K562 (cell line): Measurements from ENCODE around the gene PUS7. TPM values are rescaled to one million over a fixed set of nuclear protein-coding genes. Genes with fewer than 3 reads are reported as not detected.

Experiments
- ATAC-seq: fragments of 200-7000 bp; cut with Tn5 transposase; 3 replicates; pipeline ENCODE4 v1.9.1; 2020; ENCODE audit warnings: moderate library complexity
- BruUV-seq: library from RNA; stranded (reverse); fragments of 400-500 nt; replicated peaks from 2 replicates; lab custom pipeline; 2021; lab: Mats Ljungman, UMichigan
- CTCF ChIA-PET: fragments of 300-600 bp; formaldehyde crosslinking; extraction: SDS; loops from one replicate; lab custom pipeline; 2021; ENCODE audit warnings: low intra/inter-chr PET ratio; lab: Yijun Ruan, JAX
- POLR2A ChIA-PET: fragments of 300-600, 350-650 bp; sonication (Branson Sonifier 250); formaldehyde crosslinking; extraction: SDS; loops from one replicate; lab custom pipeline; 2021; ENCODE audit warnings: antibody characterized with exemption, inconsistent platforms; lab: Yijun Ruan, JAX
- DNase-seq, 4 experiments: peaks; one replicate each; pipeline versions ENCODE4 v3.0.0 to v3.0.0-alpha.2; 2011 to 2018; ENCODE audit warnings: low spot score in 3 of 4, mixed read lengths in 3 of 4; ENCODE audit errors: extremely low read depth in 1 of 4
- FAIRE-seq: peaks from 2 replicates; lab custom pipeline; 2011; peaks lifted over from hg19 to GRCh38; lab: Jason Lieb, UNC
- H2AFZ ChIP-seq: 2 replicates; pipeline ENCODE4 v1.6.0; 2011; ENCODE audit warnings: low read depth, low read length, control low read depth, inconsistent platforms
- H3K27ac ChIP-seq: fragments of 200-600 bp; 3 replicates; pipeline ENCODE4 v1.8.0; 2011; ENCODE audit warnings: low read depth, mild to moderate bottlenecking, control low read depth, inconsistent platforms, low read length, moderate library complexity, mixed read lengths; ENCODE audit errors: extremely low read depth
- H3K27me3 ChIP-seq, 2 experiments: fragments of 300-600 bp in 1 of 2; 2 replicates in 1 of 2; 3 replicates in 1 of 2; pipeline versions ENCODE4 v1.6.0 to v1.8.0; 2011; ENCODE audit warnings: inconsistent platforms in 2 of 2, low read length in 2 of 2, mild to moderate bottlenecking in 1 of 2, mixed read lengths in 1 of 2, moderate library complexity in 1 of 2; ENCODE audit not compliant: control insufficient read depth in 2 of 2, insufficient read depth in 2 of 2
- H3K36me3 ChIP-seq: fragments of 300-600 bp; 3 replicates; pipeline ENCODE4 v1.8.0; 2011; ENCODE audit warnings: mild to moderate bottlenecking, low read length, inconsistent platforms; ENCODE audit not compliant: control insufficient read depth, insufficient read depth
- H3K4me1 ChIP-seq, 2 experiments: fragments of 200-600 bp in 1 of 2; replicated peaks in 1 of 2; 2 replicates in 1 of 2; 3 replicates in 1 of 2; pipeline versions ENCODE4 v1.5.1 to v1.8.0; 2011; ENCODE audit warnings: inconsistent platforms in 2 of 2, low read length in 2 of 2, mild to moderate bottlenecking in 1 of 2, mixed read lengths in 1 of 2, moderate library complexity in 1 of 2; ENCODE audit not compliant: control insufficient read depth in 2 of 2, insufficient read depth in 2 of 2
- H3K4me2 ChIP-seq: 2 replicates; pipeline ENCODE4 v1.6.1; 2011; ENCODE audit warnings: low read length, control low read depth, inconsistent platforms, mixed read lengths; ENCODE audit not compliant: insufficient read depth
- H3K4me3 ChIP-seq: fragments of 200-600 bp; sonication (generic), shearing (Covaris generic); 2 replicates; pipeline ENCODE4 v1.5.1; 2016; ENCODE audit warnings: control low read depth, inconsistent platforms
- H3K79me2 ChIP-seq: fragments of 200-600 bp; 3 replicates; pipeline ENCODE4 v1.8.0; 2011; ENCODE audit warnings: low read length, inconsistent platforms; ENCODE audit not compliant: control insufficient read depth, insufficient read depth
- H3K9ac ChIP-seq, 2 experiments: 2 replicates each; pipeline versions ENCODE4 v1.6.0 to v1.6.1; 2011; ENCODE audit warnings: low read depth in 2 of 2, low read length in 2 of 2, control low read depth in 1 of 2, inconsistent platforms in 1 of 2, mild to moderate bottlenecking in 1 of 2, mixed read lengths in 1 of 2; ENCODE audit not compliant: insufficient read depth in 1 of 2
- H3K9me1 ChIP-seq: one replicate; pipeline ENCODE4 v1.6.0; 2011; ENCODE audit warnings: inconsistent platforms, mild to moderate bottlenecking, low read length, moderate library complexity; ENCODE audit not compliant: control insufficient read depth, insufficient read depth
- H3K9me3 ChIP-seq: replicated peaks from 2 replicates; pipeline ENCODE4 v1.5.1; 2011; ENCODE audit warnings: low read depth, low read length, inconsistent platforms; ENCODE audit not compliant: control insufficient read depth, insufficient read depth
- H4K20me1 ChIP-seq: replicated peaks from 2 replicates; pipeline ENCODE4 v1.6.1; 2011; ENCODE audit warnings: low read length, inconsistent platforms, mixed read lengths; ENCODE audit not compliant: control insufficient read depth, insufficient read depth
- BDP1 ChIP-seq: IDR thresholded peaks from 3 replicates; pipeline ENCODE4 v1.6.1; 2011; ENCODE audit not compliant: insufficient read length, insufficient read depth
- BMI1 ChIP-seq: fragments of 150-350 bp; IDR thresholded peaks from 2 replicates; pipeline ENCODE4 v1.6.1; 2014; ENCODE audit warnings: low read length
- BRD4 ChIP-seq: fragments of 200-600 bp; sonication (generic); IDR thresholded peaks from 2 replicates; pipeline ENCODE4 v1.6.1; 2017; ENCODE audit warnings: inconsistent platforms
- HDAC6 ChIP-seq: IDR thresholded peaks from 2 replicates; pipeline ENCODE4 v1.6.1; 2012; ENCODE audit warnings: low read depth, mild to moderate bottlenecking, control low read depth, inconsistent platforms, low read length, moderate library complexity
- NCOA1 ChIP-seq: fragments of 450-650 bp; IDR thresholded peaks from 2 replicates; pipeline ENCODE4 v1.6.1; 2016; ENCODE audit warnings: low read depth
- ZNF23 ChIP-seq: fragments of 250-450 bp; sonication (Bioruptor Pico); IDR thresholded peaks from 2 replicates; pipeline ENCODE4 v1.4.0; 2020; ENCODE audit warnings: mild to moderate bottlenecking
- ZNF589 ChIP-seq: fragments of 200-800 bp; sonication (Bioruptor generic); IDR thresholded peaks from 2 replicates; pipeline ENCODE4 v1.6.1; 2016; ENCODE audit warnings: low read depth, missing genetic modification characterization, missing compliant biosample characterization
- WGBS: fragments of 100-300 bp; shearing (Covaris generic); methylation state at CpG from one replicate; pipeline ENCODE4 v1.1.6; 2016; ENCODE audit warnings: low coverage, mixed read lengths; ENCODE audit not compliant: insufficient coverage; ENCODE audit errors: missing lambda C conversion rate; 5-methylcytosine and 5-hydroxymethylcytosine counted together
- in situ Hi-C: fragments of 300-500 bp; cut with MboI; formaldehyde crosslinking; loops from 4 replicates; pipeline ENCODE4 v1.15.0; 2018; ENCODE audit warnings: inconsistent platforms, mixed read lengths
- intact Hi-C: fragments of 100-400 bp; cut with micrococcal nuclease; formaldehyde crosslinking; loops from 2 replicates; pipeline ENCODE4 v1.14.2; 2022
- polyA plus RNA-seq, 8 experiments: library from polyadenylated mRNA; depleted of rRNA in 4 of 8; stranded (reverse) in 5 of 8; unstranded in 3 of 8; fragments of >200 nt; fragmentation: Nextera tagmentation in 2 of 8; fragmentation: Illumina TruSeq in 1 of 8; extraction: Ambion mirVana in 2 of 8; extraction: Trizol in 1 of 8; gene quantifications; 2 replicates each; pipeline versions ENCODE4 v1.2.1 to v1.2.3, GENCODE V29; 2011 to 2014; ENCODE audit warnings: inconsistent platforms in 1 of 8, missing spikeins in 1 of 8
- total RNA-seq, 7 experiments: library from RNA; depleted of rRNA in 6 of 7; stranded (reverse); fragments of >200 nt in 6 of 7; fragmentation: Illumina TruSeq in 2 of 7; extraction: Trizol in 2 of 7; gene quantifications; 2 replicates each; pipeline versions ENCODE4 v1.2.1 to v1.2.3, GENCODE V29; 2011 to 2021; ENCODE audit warnings: low replicate concordance in 1 of 7
- TF ChIP-seq, protein P1 (sequence below): IDR thresholded peaks from 2 replicates; pipeline ENCODE4 v1.6.1; 2011; ENCODE audit warnings: borderline replicate concordance, low read depth, mild to moderate bottlenecking, moderate library complexity, low read length; ENCODE audit not compliant: insufficient read depth, poor library complexity, severe bottlenecking
- TF ChIP-seq, protein P2 (sequence below): fragments of 250-450 bp; sonication (Bioruptor Pico); IDR thresholded peaks from 2 replicates; pipeline ENCODE4 v1.4.0; 2020; ENCODE audit warnings: borderline replicate concordance

The PUS7 gene
- total and polyA plus RNA-seq, 9 of the 15 experiments (the other 6 are each of a cell fraction or from before 2014, with no cell fraction given), result 15.1 to 95.6 (median 63.2) TPM

DNA sequence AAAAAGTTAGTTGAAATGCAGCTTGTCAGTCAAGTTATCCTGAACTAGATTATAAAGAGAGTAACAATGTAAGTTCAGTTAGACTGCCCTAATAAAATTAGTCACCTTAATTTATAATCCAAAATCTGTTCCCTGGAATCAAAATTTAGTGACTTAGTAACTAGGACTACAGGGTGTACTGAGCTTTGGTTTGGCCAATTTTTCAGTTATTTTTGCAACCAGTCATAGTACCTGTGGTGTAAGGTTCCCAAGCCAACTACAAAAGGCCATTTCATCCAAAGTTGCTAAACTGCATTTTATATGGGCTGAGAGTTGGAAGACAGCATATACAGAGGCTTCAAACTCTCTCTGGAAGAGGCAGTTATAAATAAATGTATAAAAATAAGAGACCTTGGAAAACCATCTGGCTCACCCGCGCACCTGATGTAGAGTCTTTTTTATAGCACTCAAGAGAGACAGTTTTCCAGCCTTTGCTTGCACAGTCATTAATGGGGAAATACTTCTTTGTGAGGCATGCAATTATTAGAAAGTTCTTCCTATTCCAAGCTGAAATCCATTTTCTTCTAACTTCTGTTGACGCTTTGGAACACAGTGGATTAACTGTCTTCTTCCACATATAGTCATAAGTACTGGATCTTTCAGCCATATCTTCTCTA, 59.2 kb downstream of the PUS7 start (continued):
- TF ChIP-seq, protein P1, sequence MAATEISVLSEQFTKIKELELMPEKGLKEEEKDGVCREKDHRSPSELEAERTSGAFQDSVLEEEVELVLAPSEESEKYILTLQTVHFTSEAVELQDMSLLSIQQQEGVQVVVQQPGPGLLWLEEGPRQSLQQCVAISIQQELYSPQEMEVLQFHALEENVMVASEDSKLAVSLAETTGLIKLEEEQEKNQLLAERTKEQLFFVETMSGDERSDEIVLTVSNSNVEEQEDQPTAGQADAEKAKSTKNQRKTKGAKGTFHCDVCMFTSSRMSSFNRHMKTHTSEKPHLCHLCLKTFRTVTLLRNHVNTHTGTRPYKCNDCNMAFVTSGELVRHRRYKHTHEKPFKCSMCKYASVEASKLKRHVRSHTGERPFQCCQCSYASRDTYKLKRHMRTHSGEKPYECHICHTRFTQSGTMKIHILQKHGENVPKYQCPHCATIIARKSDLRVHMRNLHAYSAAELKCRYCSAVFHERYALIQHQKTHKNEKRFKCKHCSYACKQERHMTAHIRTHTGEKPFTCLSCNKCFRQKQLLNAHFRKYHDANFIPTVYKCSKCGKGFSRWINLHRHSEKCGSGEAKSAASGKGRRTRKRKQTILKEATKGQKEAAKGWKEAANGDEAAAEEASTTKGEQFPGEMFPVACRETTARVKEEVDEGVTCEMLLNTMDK, result no peak
- TF ChIP-seq BRD4 (no peak), ZNF23 (CRISPR knock-in tag) (no peak), BDP1 (no peak), BMI1 (no peak), NCOA1 (no peak)
- TF ChIP-seq, all 486 proteins: peak for 0

DNA sequence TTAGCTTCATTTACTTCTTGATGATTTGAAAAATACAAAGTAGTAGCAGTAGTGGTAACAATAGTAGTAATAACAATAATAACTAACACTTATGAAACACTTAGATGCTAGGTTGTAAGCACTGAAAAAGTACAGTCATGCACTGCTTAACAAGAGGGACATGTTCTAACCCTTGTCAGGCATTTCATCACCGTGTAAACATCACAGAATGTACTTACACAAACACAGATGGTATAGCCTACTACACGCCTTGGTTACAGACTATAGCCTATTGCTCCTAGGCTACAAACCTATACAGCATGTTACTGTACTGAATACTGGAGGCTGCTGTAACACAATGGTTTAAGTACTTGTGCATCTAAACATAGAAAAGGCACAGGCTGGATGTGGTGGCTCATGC, 60.6 kb downstream of the PUS7 start:
- no peak for ATAC-seq
- Histone ChIP-seq H3K9me1 (no peaks in the 10 kb centered on the region), H3K4me1 (no peaks in the 10 kb centered on the region), H3K27ac (no peak overlapping the region), H3K9me3 (no peaks in the 10 kb centered on the region), H3K36me3 (peaks cover 84% of the 10 kb centered on the region)
- WGBS, result 92% methylated on average over 2 of the region's 2 CpGs
- no peak for DNase-seq
- POLR2A ChIA-PET, result interaction anchor here (0.6 to 0.8 kb wide), 2 partner anchors 10 to 18 kb away, joined by 3 read pairs; no protein-coding TSS in a partner anchor
- no peak for FAIRE-seq
- TF ChIP-seq, protein P2, sequence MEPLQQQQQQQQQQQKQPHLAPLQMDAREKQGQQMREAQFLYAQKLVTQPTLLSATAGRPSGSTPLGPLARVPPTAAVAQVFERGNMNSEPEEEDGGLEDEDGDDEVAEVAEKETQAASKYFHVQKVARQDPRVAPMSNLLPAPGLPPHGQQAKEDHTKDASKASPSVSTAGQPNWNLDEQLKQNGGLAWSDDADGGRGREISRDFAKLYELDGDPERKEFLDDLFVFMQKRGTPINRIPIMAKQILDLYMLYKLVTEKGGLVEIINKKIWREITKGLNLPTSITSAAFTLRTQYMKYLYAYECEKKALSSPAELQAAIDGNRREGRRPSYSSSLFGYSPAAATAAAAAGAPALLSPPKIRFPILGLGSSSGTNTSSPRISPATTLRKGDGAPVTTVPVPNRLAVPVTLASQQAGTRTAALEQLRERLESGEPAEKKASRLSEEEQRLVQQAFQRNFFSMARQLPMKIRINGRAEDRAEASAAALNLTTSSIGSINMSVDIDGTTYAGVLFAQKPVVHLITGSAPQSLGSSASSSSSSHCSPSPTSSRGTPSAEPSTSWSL (CRISPR knock-in tag), result no peak
- TF ChIP-seq HDAC6 (no peak), ZNF589 (CRISPR knock-in tag) (no peak)
- TF ChIP-seq, all 486 proteins: peak for 0
- H4K20me1 ChIP-seq, result no peaks in the 10 kb centered on the region
- H3K27me3 ChIP-seq, result no peaks in the 10 kb centered on the region
- H2AFZ ChIP-seq, result no peak overlapping the region
- intact Hi-C loops, result no loop called here
- H3K79me2 ChIP-seq, result no peaks in the 10 kb centered on the region
- in situ Hi-C loops, result no loop called here
- H3K9ac ChIP-seq, result no peak overlapping the region
- H3K4me2 ChIP-seq, result no peak overlapping the region
- CTCF ChIA-PET, result no interaction called here
- H3K4me3 ChIP-seq, result no peak overlapping the region
- BruUV-seq, result no TSS peak
